RWPE2 (cell line): ENCODE results near the gene IQCH.
A peak's percentile ranks its signal among the peaks of the same experiment; 100 is the strongest.

Source experiments
- ATAC-seq: fragments of 200-7000 bp; cut with Tn5 transposase; 3 replicates; pipeline ENCODE4 v1.9.1; 2021; ENCODE audit warnings: low read depth
- DNase-seq: peaks from one replicate; pipeline ENCODE4 v3.0.0-alpha.2; 2020; ENCODE audit warnings: low spot score
- H3K27ac ChIP-seq: fragments of 450-650 bp; 2 replicates; pipeline ENCODE4 v1.5.1; 2017; ENCODE audit warnings: mild to moderate bottlenecking; ENCODE audit not compliant: poor library complexity, severe bottlenecking
- H3K27me3 ChIP-seq: fragments of 250-450 bp; sonication (Bioruptor Pico); 2 replicates; pipeline ENCODE4 v1.5.1; 2021; ENCODE audit warnings: mild to moderate bottlenecking, moderate library complexity; ENCODE audit not compliant: insufficient read depth, poor library complexity, severe bottlenecking
- H3K36me3 ChIP-seq: fragments of 250-450 bp; sonication (Bioruptor Pico); 2 replicates; pipeline ENCODE4 v1.5.1; 2020; ENCODE audit warnings: low read depth, mild to moderate bottlenecking, moderate library complexity
- H3K4me1 ChIP-seq: fragments of 250-450 bp; sonication (Bioruptor Pico); 2 replicates; pipeline ENCODE4 v1.5.1; 2021; ENCODE audit warnings: mild to moderate bottlenecking, moderate library complexity; ENCODE audit not compliant: insufficient read depth, poor library complexity, severe bottlenecking
- H3K4me3 ChIP-seq: fragments of 250-450 bp; sonication (Bioruptor Pico); 2 replicates; pipeline ENCODE4 v1.5.1; 2021; ENCODE audit warnings: mild to moderate bottlenecking, moderate library complexity; ENCODE audit not compliant: severe bottlenecking
- H3K9me3 ChIP-seq: fragments of 250-450 bp; sonication (Bioruptor Pico); 2 replicates; pipeline ENCODE4 v1.5.1; 2021; ENCODE audit warnings: mild to moderate bottlenecking, moderate library complexity; ENCODE audit not compliant: severe bottlenecking
- TF ChIP-seq, protein P1 (sequence below): fragments of 450-650 bp; IDR thresholded peaks from one replicate; pipeline ENCODE4 v1.5.1; 2017; ENCODE audit warnings: mild to moderate bottlenecking, moderate library complexity; ENCODE audit not compliant: poor library complexity, severe bottlenecking

Gene IQCH

DNA sequence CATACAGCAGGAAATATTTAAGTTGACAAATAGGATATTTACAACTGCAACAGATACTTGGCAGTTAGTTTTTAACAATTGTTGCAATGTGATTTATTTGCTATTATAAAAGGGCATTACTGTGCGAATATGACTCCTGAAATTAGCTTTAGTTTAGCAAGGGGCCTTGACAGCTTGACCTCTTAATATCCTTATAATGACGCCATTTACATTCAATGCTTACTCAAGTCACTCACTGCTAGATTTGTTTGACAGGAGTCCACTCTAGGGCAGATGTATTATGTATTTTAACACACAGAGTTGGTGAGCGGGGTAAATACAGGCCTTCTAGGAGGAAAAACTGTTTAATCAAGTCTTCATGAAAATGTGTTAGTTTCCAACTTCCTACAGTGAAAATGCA is 208.3 kb downstream of the IQCH start:
- H3K4me3 ChIP-seq, result no peak overlapping the region
- ATAC-seq, result no peak
- no peaks in the 10 kb centered on the region for H3K36me3 ChIP-seq
- H3K9me3 ChIP-seq, result no peaks in the 10 kb centered on the region
- TF ChIP-seq, protein P1, sequence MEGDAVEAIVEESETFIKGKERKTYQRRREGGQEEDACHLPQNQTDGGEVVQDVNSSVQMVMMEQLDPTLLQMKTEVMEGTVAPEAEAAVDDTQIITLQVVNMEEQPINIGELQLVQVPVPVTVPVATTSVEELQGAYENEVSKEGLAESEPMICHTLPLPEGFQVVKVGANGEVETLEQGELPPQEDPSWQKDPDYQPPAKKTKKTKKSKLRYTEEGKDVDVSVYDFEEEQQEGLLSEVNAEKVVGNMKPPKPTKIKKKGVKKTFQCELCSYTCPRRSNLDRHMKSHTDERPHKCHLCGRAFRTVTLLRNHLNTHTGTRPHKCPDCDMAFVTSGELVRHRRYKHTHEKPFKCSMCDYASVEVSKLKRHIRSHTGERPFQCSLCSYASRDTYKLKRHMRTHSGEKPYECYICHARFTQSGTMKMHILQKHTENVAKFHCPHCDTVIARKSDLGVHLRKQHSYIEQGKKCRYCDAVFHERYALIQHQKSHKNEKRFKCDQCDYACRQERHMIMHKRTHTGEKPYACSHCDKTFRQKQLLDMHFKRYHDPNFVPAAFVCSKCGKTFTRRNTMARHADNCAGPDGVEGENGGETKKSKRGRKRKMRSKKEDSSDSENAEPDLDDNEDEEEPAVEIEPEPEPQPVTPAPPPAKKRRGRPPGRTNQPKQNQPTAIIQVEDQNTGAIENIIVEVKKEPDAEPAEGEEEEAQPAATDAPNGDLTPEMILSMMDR, result no peak
- H3K4me1 ChIP-seq, result no peaks in the 10 kb centered on the region
- H3K27ac ChIP-seq, result no peak overlapping the region
- DNase-seq, result no peak
- no peaks in the 10 kb centered on the region for H3K27me3 ChIP-seq

DNA sequence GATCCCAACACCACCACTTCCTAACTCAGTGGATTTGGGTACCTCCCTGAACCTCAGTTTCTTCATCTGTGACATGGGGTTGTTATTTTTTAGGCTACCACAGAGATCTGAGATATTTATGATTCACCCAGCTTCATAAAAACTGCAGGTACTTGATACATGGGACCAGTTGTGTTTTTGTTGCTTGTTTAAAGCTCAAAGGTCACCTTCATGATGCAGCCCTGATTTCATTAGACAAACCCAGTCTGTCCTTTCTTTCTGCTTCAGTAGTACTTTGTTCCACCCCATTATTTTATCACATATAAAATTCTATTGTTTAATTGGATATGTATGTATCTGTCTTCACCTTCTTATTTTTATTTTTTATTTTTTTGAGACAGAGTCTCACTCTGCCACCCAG is 208.9 kb downstream of the IQCH start:
- H3K27ac ChIP-seq, result no peak overlapping the region
- H3K36me3 ChIP-seq, result no peaks in the 10 kb centered on the region
- DNase-seq, result no peak
- no peak for ATAC-seq
- H3K4me1 ChIP-seq, result no peaks in the 10 kb centered on the region
- TF ChIP-seq, protein P1, result no peak
- H3K27me3 ChIP-seq, result no peaks in the 10 kb centered on the region
- H3K4me3 ChIP-seq, result no peak overlapping the region
- no peaks in the 10 kb centered on the region for H3K9me3 ChIP-seq

DNA sequence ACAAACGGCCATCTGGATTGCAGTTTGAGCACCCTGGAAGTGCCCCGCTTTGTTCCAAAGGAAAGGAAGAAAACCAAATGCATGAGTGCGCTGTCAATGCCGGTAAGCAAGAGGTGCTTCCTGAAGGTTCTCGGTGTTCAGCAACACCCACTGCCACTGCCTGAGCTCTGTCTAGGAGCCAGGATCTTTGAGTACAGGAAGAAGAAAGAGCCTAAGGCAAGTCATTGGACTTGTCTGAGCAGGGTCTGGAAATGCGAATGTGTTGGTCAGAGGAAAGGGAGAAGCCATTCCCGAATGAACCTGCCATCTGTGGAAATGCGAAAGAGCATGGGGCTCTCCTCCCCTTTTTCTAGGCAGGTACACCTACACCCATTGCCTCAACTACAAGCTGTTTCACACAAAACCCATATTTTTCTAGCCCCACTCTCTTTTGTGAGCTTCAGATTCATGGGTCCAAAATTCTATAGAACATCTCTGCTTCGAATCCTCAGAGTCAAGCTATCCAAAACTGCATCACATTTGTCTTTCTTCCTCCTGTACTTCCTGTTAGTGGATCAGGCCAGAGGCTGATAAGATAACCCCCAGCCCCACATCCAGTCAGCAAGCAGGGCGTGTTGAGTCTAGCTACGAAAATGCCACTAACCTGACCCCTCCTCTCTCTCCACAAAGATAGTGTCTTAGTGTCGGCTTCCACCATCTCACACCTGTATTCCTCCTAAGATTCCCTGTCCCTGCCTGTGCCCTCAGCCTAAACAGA is 210.8 kb downstream of the IQCH start:
- no peak for DNase-seq
- Histone ChIP-seq H3K9me3 (no peaks in the 10 kb centered on the region), H3K36me3 (no peaks in the 10 kb centered on the region), H3K4me1 (no peaks in the 10 kb centered on the region), H3K27ac (no peak overlapping the region), H3K27me3 (no peaks in the 10 kb centered on the region), H3K4me3 (no peak overlapping the region)
- TF ChIP-seq, protein P1, result no peak
- ATAC-seq, result peak; percentile 55

DNA sequence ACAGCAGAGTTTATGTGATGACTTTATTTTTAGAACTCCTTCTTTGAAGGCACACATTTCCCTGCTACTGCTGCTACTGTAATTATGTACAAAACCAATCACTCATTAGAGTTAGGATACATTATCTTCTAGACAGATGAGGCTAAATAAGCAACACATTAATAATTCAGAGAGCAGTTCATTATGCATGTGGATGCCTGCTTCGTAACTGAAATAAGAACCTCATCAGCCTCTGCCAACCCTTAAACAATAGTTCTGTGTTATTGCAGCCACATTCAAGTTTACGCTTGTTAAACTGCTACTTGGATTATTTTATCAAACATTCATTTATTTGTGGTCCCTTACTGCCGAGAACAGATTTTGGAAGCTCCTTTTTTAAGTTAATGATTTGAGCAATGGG is 213.8 kb downstream of the IQCH start:
- ATAC-seq (no peak), DNase-seq (no peak)
- H3K27me3 ChIP-seq, result no peaks in the 10 kb centered on the region
- no peak overlapping the region for H3K4me3 ChIP-seq
- no peaks in the 10 kb centered on the region for H3K4me1 ChIP-seq
- TF ChIP-seq, protein P1, result no peak
- no peaks in the 10 kb centered on the region for H3K36me3 ChIP-seq
- H3K27ac ChIP-seq, result no peak overlapping the region
- no peaks in the 10 kb centered on the region for H3K9me3 ChIP-seq

DNA sequence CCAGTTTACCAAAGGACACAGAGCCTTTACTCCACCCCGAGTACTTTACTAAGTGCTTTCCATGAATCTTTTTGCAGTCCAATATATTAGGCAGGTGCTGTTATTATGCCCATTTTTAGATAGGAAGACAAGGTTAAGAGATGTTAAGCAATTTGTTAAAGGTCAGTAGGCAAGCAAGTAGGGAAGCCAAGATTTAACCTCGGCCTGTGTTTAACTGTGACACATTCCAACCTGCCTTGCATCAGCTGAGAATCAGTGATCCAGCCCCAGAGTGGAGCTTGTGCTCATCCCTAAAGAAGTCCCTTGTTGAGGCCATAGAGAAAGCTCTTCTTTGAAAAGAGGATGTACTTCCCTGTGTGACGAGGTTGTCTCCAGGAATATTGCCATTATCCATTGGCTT is 215.1 kb downstream of the IQCH start:
- H3K27me3 ChIP-seq, result no peaks in the 10 kb centered on the region
- no peak for DNase-seq
- H3K4me3 ChIP-seq, result no peak overlapping the region
- no peak for ATAC-seq
- H3K27ac ChIP-seq, result no peak overlapping the region
- H3K9me3 ChIP-seq, result no peaks in the 10 kb centered on the region
- TF ChIP-seq, protein P1, result no peak
- H3K4me1 ChIP-seq, result no peaks in the 10 kb centered on the region
- no peaks in the 10 kb centered on the region for H3K36me3 ChIP-seq
